Natural killer cell treated with Interleukin-12 subunit alpha and Interleukin-12 subunit beta and Interleukin-15 and Interleukin-18, amount 100 ng/mL, for 72 hours (primary cell): ENCODE measurements around the gene CKMT1A. TPM values are rescaled to one million over a fixed set of nuclear protein-coding genes. Genes with fewer than 3 reads are reported as not detected.
"Not testable (repeated sequence)": the region's sequence is repeated elsewhere in the genome, so short reads cannot be mapped to it uniquely, and the experiment has no call there.

ENCODE experiments used
- ATAC-seq, 2 donors: fragments of 150-1000 bp; cut with Tn5 transposase in 1 of 2; sonication (Bioruptor Pico), chemical (Tn5 transposase) in 1 of 2; 2 replicates each; pipeline ENCODE4 v1.10.0; 2021
- DNase-seq: peaks from one replicate; pipeline ENCODE4 v3.0.0; 2022; ENCODE audit warnings: low spot score
- H3K27ac Mint-ChIP-seq, 2 donors: 1 replicate in 1 of 2; 2 replicates in 1 of 2; pipeline ENCODE4 v1.8.0; 2022; ENCODE audit warnings: mixed read lengths in 2 of 2, mild to moderate bottlenecking in 1 of 2, moderate library complexity in 1 of 2
- H3K27me3 Mint-ChIP-seq, 2 donors: 1 replicate in 1 of 2; 2 replicates in 1 of 2; pipeline ENCODE4 v1.8.0; 2022; ENCODE audit warnings: mixed read lengths in 2 of 2
- H3K36me3 Mint-ChIP-seq: one replicate; pipeline ENCODE4 v1.8.0; 2022; ENCODE audit warnings: mixed read lengths
- H3K4me1 Mint-ChIP-seq, 2 donors: 1 replicate in 1 of 2; 2 replicates in 1 of 2; pipeline ENCODE4 v1.8.0; 2022; ENCODE audit warnings: low read depth in 2 of 2, mixed read lengths in 2 of 2, mild to moderate bottlenecking in 1 of 2
- H3K4me3 Mint-ChIP-seq: one replicate; pipeline ENCODE4 v1.8.0; 2022; ENCODE audit warnings: mixed read lengths
- H3K9me3 Mint-ChIP-seq: 2 replicates; pipeline ENCODE4 v1.8.0; 2022; ENCODE audit warnings: mixed read lengths
- total RNA-seq, 2 donors: library from RNA; stranded (reverse); gene quantifications; one replicate each; pipeline ENCODE4 v1.2.3, GENCODE V29; 2022

The CKMT1A gene
- total RNA-seq, 2 donors from 2014 or later = not detected

DNA sequence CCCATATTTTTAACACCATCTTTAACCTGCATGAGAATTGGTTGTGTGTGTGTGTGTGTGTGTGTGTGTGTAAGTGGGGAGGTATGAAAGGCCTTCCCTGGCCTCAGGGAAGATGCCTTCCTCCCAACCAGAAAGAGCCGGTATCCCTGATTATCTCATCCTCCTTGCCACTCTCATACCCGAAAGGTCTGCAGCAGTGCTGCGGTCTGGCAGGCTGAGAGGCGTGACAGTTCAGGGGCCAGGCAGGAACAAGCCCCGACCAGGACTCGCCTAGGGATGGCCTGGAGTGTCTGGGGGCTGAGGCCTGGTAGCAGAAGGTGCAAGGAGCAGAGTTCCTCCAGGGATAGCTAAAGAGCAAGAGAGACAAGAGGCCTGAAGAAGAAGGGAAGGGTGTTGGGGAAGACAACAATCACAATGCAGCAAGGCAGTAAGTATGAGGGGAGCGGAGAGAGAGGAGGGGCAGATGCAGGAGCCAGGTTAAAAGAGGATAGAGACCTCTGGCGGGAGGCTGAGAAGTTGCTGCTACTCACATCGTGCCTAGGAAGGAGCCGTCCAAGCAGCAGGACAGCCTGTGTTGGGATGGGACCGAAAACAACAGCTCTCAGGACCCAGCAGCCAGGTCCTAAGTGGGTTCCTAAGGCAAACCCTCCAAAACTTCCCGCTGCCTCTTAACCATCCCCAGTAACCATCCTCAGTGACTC, 16.9 kb downstream of the CKMT1A start:
- H3K36me3 Mint-ChIP-seq, ATAC-seq, H3K27me3 Mint-ChIP-seq, H3K9me3 Mint-ChIP-seq, H3K4me1 Mint-ChIP-seq, H3K27ac Mint-ChIP-seq, H3K4me3 Mint-ChIP-seq, DNase-seq: not testable (repeated sequence)

DNA sequence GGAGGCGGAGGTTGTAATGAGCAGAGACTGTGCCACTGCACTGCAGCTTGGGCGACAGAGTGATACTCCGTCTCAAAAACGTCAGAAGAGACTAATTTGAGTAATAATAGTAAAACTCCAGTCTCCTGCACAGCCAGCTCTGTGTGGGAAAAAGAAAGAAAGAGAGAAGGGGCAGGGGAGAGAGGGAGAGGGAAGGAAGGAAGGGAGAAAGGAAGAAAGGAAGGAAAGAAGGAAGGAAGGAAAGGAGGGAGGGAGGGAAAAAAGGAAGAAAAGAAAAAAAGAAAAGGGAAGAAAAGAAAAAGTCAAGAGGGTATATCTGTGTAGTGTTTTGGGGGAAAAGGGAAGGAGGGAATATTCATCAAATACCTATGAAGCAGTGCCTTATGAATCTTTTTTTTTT, 29.5 kb downstream of the CKMT1A start:
- ATAC-seq (no peak), DNase-seq (no peak)
- Mint-ChIP-seq H3K27me3 (peaks cover 2 to 7% of the 10 kb centered on the region in 2 donors), H3K4me1 (no peaks in the 10 kb centered on the region), H3K9me3 (no peaks in the 10 kb centered on the region), H3K4me3 (no peak overlapping the region), H3K36me3 (no peaks in the 10 kb centered on the region), H3K27ac (no peak overlapping the region)

DNA sequence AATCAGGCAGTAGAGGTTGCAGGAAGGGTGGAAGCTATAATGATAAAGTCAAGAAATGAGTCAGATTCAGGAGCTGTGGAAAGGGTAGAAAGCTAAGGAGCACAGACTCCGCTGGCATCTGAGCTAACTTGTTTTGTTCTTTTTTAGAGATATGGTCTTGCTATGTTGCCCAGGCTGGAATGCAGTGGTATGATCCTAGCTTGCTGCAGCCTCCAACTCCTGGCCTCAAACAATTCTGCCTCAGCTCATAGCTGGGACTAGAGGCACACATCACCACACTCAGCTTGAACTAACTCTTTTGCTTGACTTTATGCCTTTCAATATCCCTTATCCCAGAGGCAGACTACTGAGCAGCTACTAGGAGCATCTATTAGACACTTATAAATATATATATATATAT, 32.6 kb downstream of the CKMT1A start:
- H3K36me3 Mint-ChIP-seq, H3K9me3 Mint-ChIP-seq, H3K4me3 Mint-ChIP-seq, H3K27ac Mint-ChIP-seq, ATAC-seq, H3K27me3 Mint-ChIP-seq, DNase-seq, H3K4me1 Mint-ChIP-seq: not testable (repeated sequence)

DNA sequence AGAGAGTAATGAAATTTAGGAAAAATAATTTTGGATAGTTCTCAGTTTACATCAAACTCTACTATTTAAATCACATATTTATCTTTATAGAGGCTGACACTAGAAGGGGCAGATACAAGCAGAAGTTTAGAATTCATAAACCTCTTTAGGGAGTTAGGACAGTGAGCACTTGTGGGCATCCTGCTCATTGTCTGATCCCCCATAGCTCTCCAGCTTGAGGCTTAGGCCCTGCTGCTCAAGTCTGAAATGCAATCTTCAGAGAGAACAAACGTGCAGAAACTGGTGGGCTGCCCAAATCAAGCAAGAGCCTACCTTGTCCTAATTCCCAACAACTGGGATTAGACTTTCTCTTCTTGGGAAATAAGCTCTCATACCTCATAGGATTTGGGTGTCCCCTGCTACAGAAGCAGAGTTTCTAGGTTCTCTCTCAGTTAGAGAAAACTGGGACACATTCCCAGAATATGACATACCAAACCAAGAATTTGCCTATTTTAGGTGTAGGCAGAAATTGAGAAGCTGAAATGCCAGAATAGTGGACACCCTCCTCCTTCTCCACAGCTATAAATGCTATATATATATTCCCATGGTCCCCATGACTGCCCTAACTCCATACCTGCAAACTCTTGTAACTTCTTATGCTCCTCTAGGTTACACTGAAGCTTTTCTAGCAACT, 34.5 kb downstream of the CKMT1A start:
- not testable (repeated sequence) for DNase-seq, H3K36me3 Mint-ChIP-seq, H3K4me1 Mint-ChIP-seq, H3K4me3 Mint-ChIP-seq, H3K27ac Mint-ChIP-seq, ATAC-seq, H3K9me3 Mint-ChIP-seq, H3K27me3 Mint-ChIP-seq

DNA sequence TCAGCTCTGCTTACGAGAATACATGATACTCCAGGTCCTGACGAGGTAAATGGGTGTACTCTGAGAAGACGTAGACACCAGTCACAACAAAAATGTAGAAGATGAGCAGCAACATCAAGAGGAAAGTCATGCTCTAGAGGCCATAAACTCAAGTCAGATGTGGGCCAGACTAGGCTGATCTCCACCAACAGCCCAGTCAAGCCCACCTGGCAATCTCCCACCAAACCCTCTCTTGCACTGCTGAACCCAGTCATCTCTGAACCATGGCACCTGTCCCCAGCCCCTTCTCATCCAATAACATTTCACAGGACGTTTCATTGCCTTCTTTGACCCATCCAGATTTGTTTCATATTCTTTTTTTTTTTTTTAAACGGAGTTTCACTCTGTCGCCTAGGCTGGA, 41.8 kb downstream of the CKMT1A start:
- H3K36me3 Mint-ChIP-seq = no peaks in the 10 kb centered on the region
- peaks cover 0 to 2% of the 10 kb centered on the region in 2 donors for H3K27me3 Mint-ChIP-seq
- ATAC-seq (no peak), DNase-seq (no peak)
- peak overlapping the region in 1 of 2 donors; percentile 26 for H3K27ac Mint-ChIP-seq
- H3K9me3 Mint-ChIP-seq = no peaks in the 10 kb centered on the region
- H3K4me3 Mint-ChIP-seq = no peak overlapping the region
- peaks cover 8% of the 10 kb centered on the region in 2 donors for H3K4me1 Mint-ChIP-seq

DNA sequence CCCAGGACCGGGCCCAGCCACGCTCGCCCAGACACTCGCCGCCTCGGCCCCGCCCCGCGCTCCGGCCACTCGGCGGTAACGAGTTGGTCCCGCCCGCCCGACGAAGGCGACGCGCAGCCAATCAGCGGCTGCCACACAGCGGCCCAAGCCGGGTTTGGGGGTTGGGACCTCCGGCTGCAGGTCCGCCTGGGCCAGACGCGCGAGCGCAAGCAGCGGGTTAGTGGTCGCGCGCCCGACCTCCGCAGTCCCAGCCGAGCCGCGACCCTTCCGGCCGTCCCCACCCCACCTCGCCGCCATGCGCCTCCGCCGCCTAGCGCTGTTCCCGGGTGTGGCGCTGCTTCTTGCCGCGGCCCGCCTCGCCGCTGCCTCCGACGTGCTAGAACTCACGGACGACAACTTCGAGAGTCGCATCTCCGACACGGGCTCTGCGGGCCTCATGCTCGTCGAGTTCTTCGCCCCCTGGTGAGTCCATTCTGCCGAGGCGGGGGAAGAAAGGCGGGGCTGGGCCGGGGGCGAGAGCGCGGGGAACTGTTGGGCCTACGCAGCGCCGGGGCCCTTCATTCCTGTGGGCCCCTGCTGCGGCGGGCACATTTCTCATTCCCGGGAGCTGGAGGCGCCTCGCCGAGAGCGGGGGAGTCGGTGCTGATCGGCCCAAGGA, 52.7 kb downstream of the CKMT1A start, which contains the start of gene PDIA3:
PDIA3 (plus strand) TSS at position 194 of the 658 bp plus-strand sequence; CDS start at position 296, 102 bp downstream.
- Mint-ChIP-seq H3K4me1 (peaks cover 19 to 28% of the 10 kb centered on the region in 2 donors), H3K36me3 (peaks cover 13% of the 10 kb centered on the region), H3K4me3 (peak within 1 kb of the TSS; percentile 99), H3K27ac (peak within 1 kb of the TSS; percentile 91 to 99)
- ATAC-seq (peak; percentile 94 to 96), DNase-seq (peak; percentile 96)
- H3K27me3 Mint-ChIP-seq, H3K9me3 Mint-ChIP-seq: not testable (repeated sequence)

DNA sequence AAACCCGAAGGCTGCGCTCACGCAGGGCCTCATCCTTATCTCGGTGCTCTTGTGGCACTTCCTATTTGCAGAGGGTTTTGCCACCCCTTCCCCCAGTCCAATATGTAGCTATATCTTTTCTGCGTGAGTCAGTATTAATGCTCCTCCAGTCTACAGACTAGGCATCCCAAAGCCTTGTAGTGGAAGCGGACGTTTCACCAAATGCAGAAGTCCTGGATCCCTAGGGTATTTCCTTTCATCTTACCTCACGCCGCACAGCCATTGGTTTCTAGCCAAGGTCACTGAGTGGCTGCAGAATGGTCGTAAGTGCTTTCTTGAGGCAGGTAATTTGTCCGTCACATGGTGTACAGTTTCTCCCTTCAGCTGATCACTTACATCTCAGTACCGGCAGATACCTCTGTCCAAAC, 53.2 kb downstream of the CKMT1A start:
- H3K4me1 Mint-ChIP-seq = peaks cover 24 to 34% of the 10 kb centered on the region in 2 donors
- H3K9me3 Mint-ChIP-seq, DNase-seq, H3K27me3 Mint-ChIP-seq: not testable (repeated sequence)
- peak overlapping the region; percentile 91 to 99 for H3K27ac Mint-ChIP-seq
- peaks cover 16% of the 10 kb centered on the region for H3K36me3 Mint-ChIP-seq
- ATAC-seq = peak; percentile 12 to 52
- H3K4me3 Mint-ChIP-seq = peak overlapping the region; percentile 99

DNA sequence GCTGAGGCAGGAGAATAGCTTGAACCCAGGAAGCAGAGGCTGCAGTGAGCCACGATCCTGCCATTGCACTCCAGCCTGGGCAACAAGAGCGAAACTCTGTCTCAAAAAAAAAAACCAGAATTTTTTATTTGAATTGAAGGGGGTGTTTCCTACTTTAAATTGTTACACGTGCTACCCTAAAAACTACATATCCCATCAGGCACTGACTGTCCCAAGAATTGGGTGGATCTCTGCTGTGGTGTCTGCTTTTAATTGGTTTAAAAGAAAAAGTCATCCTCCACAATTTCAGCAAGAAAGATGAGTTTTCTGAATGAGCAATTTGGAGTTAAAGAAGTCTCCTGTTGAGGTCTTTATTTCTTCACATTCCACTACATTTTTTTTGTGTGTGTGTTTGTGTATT, 54.7 kb downstream of the CKMT1A start:
- H3K36me3 Mint-ChIP-seq = peaks cover 20% of the 10 kb centered on the region
- peaks cover 30 to 41% of the 10 kb centered on the region in 2 donors for H3K4me1 Mint-ChIP-seq
- ATAC-seq (no peak), DNase-seq (no peak)
- H3K27me3 Mint-ChIP-seq = no peaks in the 10 kb centered on the region
- peak overlapping the region; percentile 99 for H3K4me3 Mint-ChIP-seq
- no peaks in the 10 kb centered on the region for H3K9me3 Mint-ChIP-seq
- H3K27ac Mint-ChIP-seq = peak overlapping the region; percentile 91 to 99

Other genes with a start within 250 kb of the CKMT1A start
- 10 to 100 TPM; 27.8 to 46.7 TPM for gene TP53BP1, start 200.7 kb upstream of the CKMT1A start, total RNA-seq
- 1 to 10 TPM in 1 of 2 donors, under 1 TPM in 1; 0.24 to 1.2 TPM for gene MAP1A, start 176.3 kb upstream of the CKMT1A start, total RNA-seq
- 10 to 100 TPM; 61.1 to 88.8 TPM for gene PPIP5K1, start 103.7 kb upstream of the CKMT1A start, total RNA-seq
- not detected for gene CKMT1B, start 99.8 kb upstream of the CKMT1A start, total RNA-seq
- under 1 TPM; 0.50 to 0.86 TPM for gene STRC, start 75.1 kb upstream of the CKMT1A start, total RNA-seq
- 10 to 100 TPM; 10.3 to 13.6 TPM for gene CATSPER2, start 45.0 kb upstream of the CKMT1A start, total RNA-seq
- 100 to 1,000 TPM; 365 to 555 TPM for gene PDIA3, start 52.6 kb downstream of the CKMT1A start, total RNA-seq
- gene ELL3, start 83.1 kb downstream of the CKMT1A start, total RNA-seq = under 1 TPM; 0.26 to 0.86 TPM
- 100 to 1,000 TPM; 456 to 585 TPM for gene SERF2, start 98.5 kb downstream of the CKMT1A start, total RNA-seq
- gene SERINC4, start 106.4 kb downstream of the CKMT1A start, total RNA-seq = under 1 TPM; 0.24 to 0.50 TPM
- 10 to 100 TPM; 14.3 to 15.3 TPM for gene HYPK, start 106.7 kb downstream of the CKMT1A start, total RNA-seq
- 10 to 100 TPM; 30.4 to 37.4 TPM for gene MFAP1, start 130.8 kb downstream of the CKMT1A start, total RNA-seq
- gene WDR76, start 133.1 kb downstream of the CKMT1A start, total RNA-seq = 10 to 100 TPM; 37.9 to 69.0 TPM